ENCODE data around the gene ELP2.

ELP2 gene

GRCh38 chr18:36212301-36213171 is 82.8 kb downstream of the ELP2 start:
- Histone ChIP-seq H3K4me1 (ENCODE audit: control insufficient read depth, insufficient read depth, low read length) (no peaks in the 10 kb centered on the region), H3K27ac (ENCODE audit: extremely low read depth, low read depth, low read length) (no peak overlapping the region), H3K36me3 (ENCODE audit: control insufficient read depth in 2 of 2, insufficient read depth in 1 of 2, low read length in 2 of 2) (peaks cover 0 to 5% of the 10 kb centered on the region in 2 experiments; a peak in 1 of 3 replicates), H3K4me3 (ENCODE audit: low read depth, low read length) (no peak overlapping the region), H3K9me3 (ENCODE audit: control insufficient read depth, insufficient read depth, low read depth, low read length) (no peaks in the 10 kb centered on the region)
- TF ChIP-seq ZIC2 (tag by site-specific recombination; IDR thresholded peaks at IDR 0.05) (0 out of 2 replicates have a peak, but pooled peaks have one; percentile 29), ZNF140 (tag by site-specific recombination; IDR thresholded peaks at IDR 0.05) (no peak), ZNF423 (tag by site-specific recombination; IDR thresholded peaks at IDR 0.05) (no peak), BCL11A (tag by site-specific recombination; IDR thresholded peaks at IDR 0.05; ENCODE audit: low read depth) (no peak)
- CTCF ChIA-PET: interaction anchor here (1.2 kb wide), 1 partner anchor 456 kb away, joined by 3 read pairs; no protein-coding TSS in a partner anchor
- POLR2A ChIA-PET: no interaction called here

GRCh38 chr18:36214811-36215210 is 85.1 kb downstream of the ELP2 start:
- ChIA-PET POLR2A (no interaction called here), CTCF (interaction anchor here (0.8 kb wide), 1 partner anchor 48 kb away, joined by 3 read pairs; no protein-coding TSS in a partner anchor)
- Histone ChIP-seq H3K4me3 (ENCODE audit: low read depth, low read length) (no peak overlapping the region), H3K36me3 (ENCODE audit: control insufficient read depth in 2 of 2, insufficient read depth in 1 of 2, low read length in 2 of 2) (no peaks in the 10 kb centered on the region), H3K4me1 (ENCODE audit: control insufficient read depth, insufficient read depth, low read length) (no peaks in the 10 kb centered on the region), H3K9me3 (ENCODE audit: control insufficient read depth, insufficient read depth, low read depth, low read length) (no peaks in the 10 kb centered on the region), H3K27ac (ENCODE audit: extremely low read depth, low read depth, low read length) (no peak overlapping the region)
- TF ChIP-seq ZNF626 (tag by site-specific recombination; IDR thresholded peaks at IDR 0.05) (no peak), ZNF23 (tag by site-specific recombination; IDR thresholded peaks at IDR 0.05; ENCODE audit: borderline replicate concordance) (no peak), ZNF394 (tag by site-specific recombination; IDR thresholded peaks at IDR 0.05; ENCODE audit: borderline replicate concordance) (no peak), ZNF777 (tag by site-specific recombination; IDR thresholded peaks at IDR 0.05; ENCODE audit: borderline replicate concordance) (no peak), ZNF830 (tag by site-specific recombination; IDR thresholded peaks at IDR 0.05; ENCODE audit: low read depth) (no peak), ZNF211 (tag by site-specific recombination; IDR thresholded peaks at IDR 0.05; ENCODE audit: low read depth) (no peak), ZIC2 (tag by site-specific recombination; IDR thresholded peaks at IDR 0.05) (no peak), ZNF571 (tag by site-specific recombination; IDR thresholded peaks at IDR 0.05) (no peak), ZNF350 (tag by site-specific recombination; IDR thresholded peaks at IDR 0.05) (no peak), ZNF214 (tag by site-specific recombination; IDR thresholded peaks at IDR 0.05; ENCODE audit: borderline replicate concordance) (no peak), ZNF768 (tag by site-specific recombination; IDR thresholded peaks at IDR 0.05) (no peak), REPIN1 (tag by site-specific recombination; IDR thresholded peaks at IDR 0.05; ENCODE audit: low read depth) (no peak), INSM2 (tag by site-specific recombination; IDR thresholded peaks at IDR 0.05) (no peak), TCF7L2 (IDR thresholded peaks at IDR 0.05; ENCODE audit: borderline replicate concordance, low read depth, low read length) (no peak), ZNF561 (tag by site-specific recombination; IDR thresholded peaks at IDR 0.05; ENCODE audit: borderline replicate concordance) (no peak), ZNF202 (tag by site-specific recombination; IDR thresholded peaks at IDR 0.05; ENCODE audit: borderline replicate concordance) (no peak), IKZF3 (tag by site-specific recombination; IDR thresholded peaks at IDR 0.05) (no peak)

GRCh38 chr18:36215577-36215976 is 85.9 kb downstream of the ELP2 start:
- Histone ChIP-seq H3K4me3 (ENCODE audit: low read depth, low read length) (no peak overlapping the region), H3K27ac (ENCODE audit: extremely low read depth, low read depth, low read length) (no peak overlapping the region), H3K36me3 (ENCODE audit: control insufficient read depth in 2 of 2, insufficient read depth in 1 of 2, low read length in 2 of 2) (no peaks in the 10 kb centered on the region), H3K9me3 (ENCODE audit: control insufficient read depth, insufficient read depth, low read depth, low read length) (no peaks in the 10 kb centered on the region), H3K4me1 (ENCODE audit: control insufficient read depth, insufficient read depth, low read length) (no peaks in the 10 kb centered on the region)
- TF ChIP-seq ZNF10 (tag by site-specific recombination; IDR thresholded peaks at IDR 0.05) (no peak), ZNF138 (tag by site-specific recombination; IDR thresholded peaks at IDR 0.05; ENCODE audit: borderline replicate concordance) (no peak), GLIS1 (tag by site-specific recombination; IDR thresholded peaks at IDR 0.05) (peak; percentile 58; the same call in 1 of the 2 replicates), ZNF398 (tag by site-specific recombination; IDR thresholded peaks at IDR 0.05) (no peak), ZNF26 (tag by site-specific recombination; IDR thresholded peaks at IDR 0.05) (no peak), ZIC2 (tag by site-specific recombination; IDR thresholded peaks at IDR 0.05) (0 out of 2 replicates have a peak, but pooled peaks have one; percentile 23)
- POLR2A ChIA-PET: no interaction called here
- CTCF ChIA-PET: interaction anchor here (0.8 to 1.2 kb wide), 2 partner anchors 47 to 68 kb away, joined by 3 read pairs; no protein-coding TSS in a partner anchor
